ENCODE measurements around the gene NBAS. TPM values are rescaled to one million over a fixed set of nuclear protein-coding genes. Genes with fewer than 3 reads are reported as not detected.
"Not testable (repeated sequence)": the region's sequence is repeated elsewhere in the genome, so short reads cannot be mapped to it uniquely, and the experiment has no call there.

Gene NBAS
- total RNA-seq, 1 donor from 2014 or later, result 52.9 TPM

GRCh38 chr2:15504882-15505663 is 56.1 kb downstream of the NBAS start:
- Mint-ChIP-seq H3K36me3 (peaks cover 25% of the 10 kb centered on the region), H3K4me3 (no peak overlapping the region), H3K27me3 (ENCODE audit: low read depth) (no peaks in the 10 kb centered on the region), H3K9me3 (no peaks in the 10 kb centered on the region), H3K4me1 (peaks cover 2% of the 10 kb centered on the region), H3K27ac (no peak overlapping the region)
- DNase-seq (ENCODE audit: low spot score in 2 of 2, unreplicated experiment in 2 of 2), result no peak
- TF ChIP-seq CTCF (IDR thresholded peaks at IDR 0.05; ENCODE audit: unreplicated experiment), result no peak

- H3K9me3 Mint-ChIP-seq; H3K27ac Mint-ChIP-seq; H3K4me1 Mint-ChIP-seq; H3K27me3 Mint-ChIP-seq (ENCODE audit: low read depth); H3K4me3 Mint-ChIP-seq; DNase-seq (ENCODE audit: low spot score in 2 of 2, unreplicated experiment in 2 of 2): not testable (repeated sequence)
- H3K36me3 Mint-ChIP-seq, result peaks cover 32% of the 10 kb centered on the region
Observed at GRCh38 chr2:15499251-15499650, 61.9 kb downstream of the NBAS start.

- Mint-ChIP-seq H3K36me3 (peaks cover 35% of the 10 kb centered on the region), H3K4me1 (peaks cover 10% of the 10 kb centered on the region), H3K27ac (no peak overlapping the region), H3K4me3 (no peak overlapping the region), H3K27me3 (ENCODE audit: low read depth) (no peaks in the 10 kb centered on the region), H3K9me3 (no peaks in the 10 kb centered on the region)
- no peak for DNase-seq (ENCODE audit: low spot score in 2 of 2, unreplicated experiment in 2 of 2)
- no peak for TF ChIP-seq CTCF (IDR thresholded peaks at IDR 0.05; ENCODE audit: unreplicated experiment)
Observed at GRCh38 chr2:15498554-15498953, 62.6 kb downstream of the NBAS start.

GRCh38 chr2:15494877-15495276 is 66.3 kb downstream of the NBAS start:
- H3K27ac Mint-ChIP-seq, result no peak overlapping the region
- TF ChIP-seq CTCF (IDR thresholded peaks at IDR 0.05; ENCODE audit: unreplicated experiment), result no peak
- DNase-seq (ENCODE audit: low spot score in 2 of 2, unreplicated experiment in 2 of 2), result no peak
- H3K4me3 Mint-ChIP-seq, result no peak overlapping the region
- H3K9me3 Mint-ChIP-seq, result no peaks in the 10 kb centered on the region
- peaks cover 10% of the 10 kb centered on the region for H3K4me1 Mint-ChIP-seq
- H3K27me3 Mint-ChIP-seq (ENCODE audit: low read depth), result no peaks in the 10 kb centered on the region
- peaks cover 23% of the 10 kb centered on the region for H3K36me3 Mint-ChIP-seq

- H3K27ac Mint-ChIP-seq, result no peak overlapping the region
Observed at GRCh38 chr2:15492773-15493325, 68.3 kb downstream of the NBAS start.

More at GRCh38 chr2:15492773-15493325, 68.3 kb downstream of the NBAS start:
- no peaks in the 10 kb centered on the region for H3K9me3 Mint-ChIP-seq
- H3K27me3 Mint-ChIP-seq (ENCODE audit: low read depth), result no peaks in the 10 kb centered on the region
- TF ChIP-seq CTCF (IDR thresholded peaks at IDR 0.05; ENCODE audit: unreplicated experiment), result no peak
- peaks cover 18% of the 10 kb centered on the region for H3K36me3 Mint-ChIP-seq
- H3K4me1 Mint-ChIP-seq, result peaks cover 10% of the 10 kb centered on the region
- DNase-seq (ENCODE audit: low spot score in 2 of 2, unreplicated experiment in 2 of 2), result no peak
- H3K4me3 Mint-ChIP-seq, result no peak overlapping the region

All from mesothelial cell of epicardium (in vitro differentiated cells).